OCI-LY1 (cell line): ENCODE data around the gene ISG20.

ENCODE experiments used
- H2AFZ ChIP-seq: fragments of 200-600 bp; sonication (generic), shearing (Covaris generic); 2 replicates; pipeline ENCODE4 v1.6.0; 2014; ENCODE audit warnings: antibody characterized with exemption, mild to moderate bottlenecking, low read length
- H3F3A ChIP-seq: fragments of 200-600 bp; sonication (generic), shearing (Covaris generic); 2 replicates; pipeline ENCODE4 v1.6.0; 2014; ENCODE audit warnings: mild to moderate bottlenecking, antibody characterized with exemption, low read length, moderate library complexity; ENCODE audit not compliant: insufficient read depth
- H3K27ac ChIP-seq: fragments of 200-600 bp; sonication (generic); 2 replicates; pipeline ENCODE4 v1.5.1; 2014; ENCODE audit warnings: low read length, mixed run types, mild to moderate bottlenecking, low read depth; ENCODE audit not compliant: poor library complexity, severe bottlenecking
- H3K27me3 ChIP-seq: fragments of 200-600 bp; sonication (generic); 2 replicates; pipeline ENCODE4 v1.6.0; 2014; ENCODE audit warnings: antibody characterized with exemption, mild to moderate bottlenecking, low read length, moderate library complexity; ENCODE audit not compliant: insufficient read depth
- H3K36me3 ChIP-seq: fragments of 200-600 bp; sonication (generic); 2 replicates; pipeline ENCODE4 v1.6.1; 2014; ENCODE audit warnings: mild to moderate bottlenecking, antibody characterized with exemption, low read length, moderate library complexity, mixed read lengths; ENCODE audit not compliant: insufficient read depth
- H3K4me1 ChIP-seq: fragments of 200-600 bp; sonication (generic); 2 replicates; pipeline ENCODE4 v1.5.1; 2014; ENCODE audit warnings: mild to moderate bottlenecking, low read length, moderate library complexity; ENCODE audit not compliant: insufficient read depth, severe bottlenecking
- H3K4me2 ChIP-seq: fragments of 200-600 bp; sonication (generic), shearing (Covaris generic); 2 replicates; pipeline ENCODE4 v1.6.1; 2014; ENCODE audit warnings: low read length
- H3K4me3 ChIP-seq: fragments of 200-600 bp; sonication (generic); 2 replicates; pipeline ENCODE4 v1.5.1; 2014; ENCODE audit warnings: low read length, low read depth, mild to moderate bottlenecking, mixed read lengths; ENCODE audit not compliant: poor library complexity, severe bottlenecking
- H3K79me2 ChIP-seq: fragments of 200-600 bp; shearing (Covaris generic); 2 replicates; pipeline ENCODE4 v1.6.1; 2016; ENCODE audit warnings: mixed run types, low read length, mixed read lengths; ENCODE audit not compliant: insufficient read depth
- H3K9ac ChIP-seq: fragments of 200-600 bp; sonication (generic), shearing (Covaris generic); 2 replicates; pipeline ENCODE4 v1.6.1; 2014; ENCODE audit warnings: mild to moderate bottlenecking, low read length, mixed read lengths
- H3K9me2 ChIP-seq: fragments of 200-600 bp; sonication (generic), shearing (Covaris generic); 2 replicates; pipeline ENCODE4 v1.6.1; 2014; ENCODE audit warnings: low read depth, mild to moderate bottlenecking, low read length, mixed read lengths
- H3K9me3 ChIP-seq: fragments of 200-600 bp; shearing (Covaris generic); 2 replicates; pipeline ENCODE4 v1.6.1; 2014; ENCODE audit warnings: low read length, mixed read lengths
- H4K20me1 ChIP-seq: fragments of 200-600 bp; sonication (generic), shearing (Covaris generic); 2 replicates; pipeline ENCODE4 v1.6.0; 2016; ENCODE audit warnings: mild to moderate bottlenecking, low read length; ENCODE audit not compliant: insufficient read depth
- CTCF ChIP-seq: fragments of 200-600 bp; sonication (generic), shearing (Covaris generic); IDR thresholded peaks from 2 replicates; pipeline ENCODE4 v1.5.1; 2017; ENCODE audit warnings: mild to moderate bottlenecking, antibody characterized with exemption, low read length, moderate library complexity, mixed read lengths
- EZH2 ChIP-seq: fragments of 200-600 bp; sonication (generic), shearing (Covaris generic); IDR thresholded peaks from 2 replicates; pipeline ENCODE4 v1.8.0; 2017; ENCODE audit warnings: borderline replicate concordance, mixed run types, mild to moderate bottlenecking, antibody characterized with exemption, low read length, moderate library complexity, mixed read lengths

The ISG20 gene

GRCh38 chr15:88627463-88627862, 11.4 kb upstream of the ISG20 start:
- H3K4me3 ChIP-seq = no peak overlapping the region
- TF ChIP-seq EZH2 (no peak), CTCF (no peak)
- H3K9me2 ChIP-seq = no peaks in the 10 kb centered on the region

GRCh38 chr15:88628018-88628654, 10.7 kb upstream of the ISG20 start:
- Histone ChIP-seq H3K4me2 (no peak overlapping the region), H3K4me1 (peaks cover 41% of the 10 kb centered on the region), H4K20me1 (no peaks in the 10 kb centered on the region), H3K27me3 (no peaks in the 10 kb centered on the region), H3K4me3 (no peak overlapping the region), H3K79me2 (peaks cover 25% of the 10 kb centered on the region), H3K9ac (no peak overlapping the region), H3K9me2 (no peaks in the 10 kb centered on the region), H2AFZ (no peak overlapping the region), H3K27ac (no peak overlapping the region), H3F3A (no peaks in the 10 kb centered on the region), H3K36me3 (peaks cover 81% of the 10 kb centered on the region), H3K9me3 (no peaks in the 10 kb centered on the region)
- TF ChIP-seq CTCF (no peak), EZH2 (no peak)

More at GRCh38 chr15:88627463-88627862, 11.4 kb upstream of the ISG20 start:
- peak overlapping the region; percentile 21 for H3K27ac ChIP-seq
- H3K9me3 ChIP-seq = no peaks in the 10 kb centered on the region
- no peaks in the 10 kb centered on the region for H3F3A ChIP-seq
- peaks cover 32% of the 10 kb centered on the region for H3K79me2 ChIP-seq
- H3K4me2 ChIP-seq = no peak overlapping the region; the same call in 1 of the 2 replicates
- H3K27me3 ChIP-seq = no peaks in the 10 kb centered on the region
- peaks cover 47% of the 10 kb centered on the region for H3K4me1 ChIP-seq
- no peak overlapping the region for H2AFZ ChIP-seq
- no peak overlapping the region for H3K9ac ChIP-seq
- H4K20me1 ChIP-seq = no peaks in the 10 kb centered on the region
- H3K36me3 ChIP-seq = peaks cover 74% of the 10 kb centered on the region

GRCh38 chr15:88629071-88629470, 9.7 kb upstream of the ISG20 start:
- H3K9me2 ChIP-seq = no peaks in the 10 kb centered on the region
- no peak overlapping the region for H3K4me2 ChIP-seq
- H3K79me2 ChIP-seq = peaks cover 16% of the 10 kb centered on the region
- no peak overlapping the region for H3K9ac ChIP-seq
- no peaks in the 10 kb centered on the region for H4K20me1 ChIP-seq
- H3K27ac ChIP-seq = no peak overlapping the region
- H3K4me3 ChIP-seq = no peak overlapping the region
- H3K36me3 ChIP-seq = peaks cover 83% of the 10 kb centered on the region
- TF ChIP-seq EZH2 = no peak
- no peak for TF ChIP-seq CTCF
- no peaks in the 10 kb centered on the region for H3K9me3 ChIP-seq
- H3F3A ChIP-seq = no peaks in the 10 kb centered on the region
- no peaks in the 10 kb centered on the region for H3K27me3 ChIP-seq
- no peak overlapping the region for H2AFZ ChIP-seq
- peaks cover 31% of the 10 kb centered on the region for H3K4me1 ChIP-seq
